ENCODE measurements around the gene ST6GALNAC3.

Gene ST6GALNAC3

DNA sequence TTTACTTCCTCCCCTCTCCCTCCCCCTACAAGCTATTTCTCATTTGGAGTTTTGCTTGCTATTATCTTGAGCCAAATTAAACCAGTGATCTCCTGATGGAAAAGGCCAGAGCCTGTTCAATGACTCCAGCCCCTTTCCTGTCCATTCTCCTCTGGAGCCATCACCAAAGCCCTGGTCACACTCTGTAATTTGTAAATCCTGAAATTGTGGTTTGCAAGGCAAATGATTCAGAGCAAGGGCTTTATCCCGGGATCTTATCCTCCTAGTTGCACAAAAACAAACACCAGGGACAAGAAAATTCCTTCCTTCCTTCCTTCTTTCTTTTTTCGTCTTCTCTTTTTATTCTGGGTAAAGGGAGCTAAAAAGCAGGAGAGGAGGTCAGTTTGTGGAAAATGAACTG is 426.6 kb downstream of the ST6GALNAC3 start:
- Histone ChIP-seq H3K9ac (ENCODE audit: low read depth, low read length) (peak overlapping the region; percentile 72; the same call in 1 of the 2 replicates), H3K4me3 (ENCODE audit: low read length) (peak overlapping the region; percentile 18; the same call in 1 of the 2 replicates), H3K27me3 (ENCODE audit: insufficient read depth, low read length) (no peaks in the 10 kb centered on the region), H3K27ac (ENCODE audit: low read length) (peak overlapping the region; percentile 78), H3K36me3 (ENCODE audit: insufficient read depth, low read depth, low read length) (no peaks in the 10 kb centered on the region), H3K9me3 (ENCODE audit: insufficient read depth, low read depth, low read length) (no peaks in the 10 kb centered on the region), H3K4me1 (ENCODE audit: insufficient read depth, low read length) (peaks cover 41% of the 10 kb centered on the region)

DNA sequence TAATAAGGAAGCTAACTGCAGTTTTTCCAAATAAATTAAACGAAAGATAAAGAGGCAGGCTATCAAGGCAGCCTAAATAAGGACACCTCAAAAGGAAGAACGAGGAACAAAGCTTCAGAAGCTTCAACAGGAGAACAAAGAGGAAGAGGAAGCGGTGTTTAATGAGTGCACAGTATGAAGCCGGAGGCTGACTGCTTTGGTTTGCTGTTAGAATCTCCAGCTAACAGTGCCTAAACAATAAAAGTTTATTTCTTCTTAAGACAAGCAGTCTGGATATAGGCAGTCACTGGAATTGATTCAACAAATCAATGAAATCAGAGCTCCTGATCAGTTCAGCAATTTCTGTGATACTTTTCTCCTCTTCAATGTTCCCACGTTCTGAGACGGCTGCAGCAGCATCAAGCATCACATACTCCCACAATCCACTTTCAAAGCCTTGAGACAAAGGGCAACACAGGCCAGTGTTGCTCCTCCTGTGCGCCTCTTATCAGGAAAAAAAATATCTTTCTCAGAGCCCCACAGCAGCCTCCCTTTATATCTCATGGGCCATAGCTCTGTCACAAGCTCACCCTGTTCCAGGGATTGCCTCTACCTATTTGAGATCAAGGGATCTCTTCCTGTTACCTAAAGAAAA is 427.2 kb downstream of the ST6GALNAC3 start:
- no peaks in the 10 kb centered on the region for H3K27me3 ChIP-seq (ENCODE audit: insufficient read depth, low read length)
- peaks cover 41% of the 10 kb centered on the region for H3K4me1 ChIP-seq (ENCODE audit: insufficient read depth, low read length)
- H3K4me3 ChIP-seq (ENCODE audit: low read length) = peak overlapping the region; percentile 18; the same call in 1 of the 2 replicates
- H3K9me3 ChIP-seq (ENCODE audit: insufficient read depth, low read depth, low read length) = no peaks in the 10 kb centered on the region
- H3K27ac ChIP-seq (ENCODE audit: low read length) = peak overlapping the region; percentile 78
- H3K36me3 ChIP-seq (ENCODE audit: insufficient read depth, low read depth, low read length) = no peaks in the 10 kb centered on the region
- H3K9ac ChIP-seq (ENCODE audit: low read depth, low read length) = peak overlapping the region; percentile 72; the same call in 1 of the 2 replicates

- peak overlapping the region; percentile 78 for H3K27ac ChIP-seq (ENCODE audit: low read length)
- H3K27me3 ChIP-seq (ENCODE audit: insufficient read depth, low read length) = no peaks in the 10 kb centered on the region
- no peaks in the 10 kb centered on the region for H3K9me3 ChIP-seq (ENCODE audit: insufficient read depth, low read depth, low read length)
- peaks cover 41% of the 10 kb centered on the region for H3K4me1 ChIP-seq (ENCODE audit: insufficient read depth, low read length)
- H3K4me3 ChIP-seq (ENCODE audit: low read length) = no peak overlapping the region
- H3K36me3 ChIP-seq (ENCODE audit: insufficient read depth, low read depth, low read length) = no peaks in the 10 kb centered on the region
- H3K9ac ChIP-seq (ENCODE audit: low read depth, low read length) = peak overlapping the region; percentile 72; the same call in 1 of the 2 replicates
These were observed 428.6 kb downstream of the ST6GALNAC3 start for GRCh38 chr1:76503100-76503499.

DNA sequence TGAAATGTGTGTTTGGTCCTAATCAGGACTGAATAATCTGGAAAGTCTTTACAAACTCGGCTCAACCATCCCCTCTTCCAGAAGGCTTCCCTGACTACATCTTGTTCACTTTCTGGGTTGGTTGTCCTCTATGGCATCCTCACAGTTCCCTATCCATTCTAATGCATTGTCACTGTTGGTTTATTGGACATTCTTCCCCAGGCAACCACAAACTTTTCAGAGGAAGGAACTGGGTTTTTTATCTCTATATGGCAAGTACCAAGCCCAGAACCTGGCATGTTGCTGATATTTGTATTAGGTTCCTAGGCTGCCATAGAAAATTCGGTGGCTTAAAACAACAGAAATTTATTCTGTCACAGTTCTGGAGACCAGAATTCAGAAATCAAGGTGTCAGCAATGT is 429.2 kb downstream of the ST6GALNAC3 start:
- Histone ChIP-seq H3K9ac (ENCODE audit: low read depth, low read length) (peak overlapping the region; percentile 51; the same call in 1 of the 2 replicates), H3K27ac (ENCODE audit: low read length) (peak overlapping the region; percentile 45), H3K9me3 (ENCODE audit: insufficient read depth, low read depth, low read length) (no peaks in the 10 kb centered on the region), H3K4me1 (ENCODE audit: insufficient read depth, low read length) (peaks cover 41% of the 10 kb centered on the region), H3K4me3 (ENCODE audit: low read length) (no peak overlapping the region), H3K27me3 (ENCODE audit: insufficient read depth, low read length) (no peaks in the 10 kb centered on the region), H3K36me3 (ENCODE audit: insufficient read depth, low read depth, low read length) (no peaks in the 10 kb centered on the region)

GRCh38 chr1:76507376-76507775 is 432.8 kb downstream of the ST6GALNAC3 start:
- Histone ChIP-seq H3K9ac (ENCODE audit: low read depth, low read length) (no peak overlapping the region), H3K4me1 (ENCODE audit: insufficient read depth, low read length) (peaks cover 23% of the 10 kb centered on the region), H3K36me3 (ENCODE audit: insufficient read depth, low read depth, low read length) (no peaks in the 10 kb centered on the region), H3K4me3 (ENCODE audit: low read length) (no peak overlapping the region), H3K27me3 (ENCODE audit: insufficient read depth, low read length) (no peaks in the 10 kb centered on the region), H3K9me3 (ENCODE audit: insufficient read depth, low read depth, low read length) (no peaks in the 10 kb centered on the region), H3K27ac (ENCODE audit: low read length) (no peak overlapping the region)

- Histone ChIP-seq H3K27ac (ENCODE audit: low read length) (no peak overlapping the region), H3K27me3 (ENCODE audit: insufficient read depth, low read length) (no peaks in the 10 kb centered on the region), H3K9me3 (ENCODE audit: insufficient read depth, low read depth, low read length) (no peaks in the 10 kb centered on the region), H3K9ac (ENCODE audit: low read depth, low read length) (no peak overlapping the region), H3K4me1 (ENCODE audit: insufficient read depth, low read length) (peaks cover 10% of the 10 kb centered on the region; the same call in 1 of the 2 replicates), H3K4me3 (ENCODE audit: low read length) (no peak overlapping the region), H3K36me3 (ENCODE audit: insufficient read depth, low read depth, low read length) (no peaks in the 10 kb centered on the region)
These were observed 434.3 kb downstream of the ST6GALNAC3 start for GRCh38 chr1:76508871-76509270.

DNA sequence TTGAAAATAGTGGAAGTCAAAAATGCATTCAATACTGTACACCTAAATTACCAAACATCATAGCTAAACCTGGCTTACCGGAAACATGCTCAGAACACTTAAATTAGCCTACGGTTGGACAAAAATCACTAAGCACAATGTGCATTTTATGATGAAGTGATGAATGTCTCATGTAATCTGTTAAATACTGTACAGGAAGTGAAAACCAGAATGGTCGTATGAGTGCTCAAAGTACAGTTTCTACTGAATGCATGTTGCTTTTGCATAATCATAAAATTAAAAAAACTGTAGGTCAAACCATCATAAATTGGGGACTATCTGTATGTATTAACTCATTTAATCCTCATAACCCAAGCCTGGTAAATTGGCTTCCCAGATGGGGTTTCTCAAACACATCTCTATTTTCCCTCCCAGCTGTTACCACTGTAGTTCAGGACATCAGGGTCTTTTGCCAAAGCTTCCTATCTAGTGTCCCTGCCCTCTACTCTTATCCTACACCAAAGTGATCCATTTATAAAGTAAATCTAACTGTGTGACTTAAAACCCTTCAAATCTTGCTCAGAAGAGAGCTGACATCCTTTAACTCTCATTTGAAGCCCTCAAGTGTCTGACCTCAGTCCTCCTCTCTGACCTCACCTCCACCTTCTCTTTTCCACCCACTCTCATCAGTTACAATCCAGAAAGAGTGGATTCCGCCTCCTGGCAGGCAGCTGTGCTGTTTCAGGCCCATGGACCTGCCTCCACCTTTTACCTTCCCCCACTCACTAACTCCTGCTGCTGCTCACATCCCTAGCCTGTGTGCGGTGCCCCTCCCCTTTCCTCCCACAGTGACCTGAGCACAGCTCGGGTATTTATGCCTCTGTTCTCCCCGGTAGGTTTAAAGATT is 436.4 kb downstream of the ST6GALNAC3 start:
- peak overlapping the region; percentile 35; the same call in 1 of the 2 replicates for H3K9ac ChIP-seq (ENCODE audit: low read depth, low read length)
- peak overlapping the region; percentile 46 for H3K27ac ChIP-seq (ENCODE audit: low read length)
- peaks cover 10% of the 10 kb centered on the region; the same call in 1 of the 2 replicates for H3K4me1 ChIP-seq (ENCODE audit: insufficient read depth, low read length)
- no peaks in the 10 kb centered on the region for H3K9me3 ChIP-seq (ENCODE audit: insufficient read depth, low read depth, low read length)
- no peaks in the 10 kb centered on the region for H3K36me3 ChIP-seq (ENCODE audit: insufficient read depth, low read depth, low read length)
- H3K4me3 ChIP-seq (ENCODE audit: low read length) = peak overlapping the region; percentile 23; the same call in 1 of the 2 replicates
- H3K27me3 ChIP-seq (ENCODE audit: insufficient read depth, low read length) = no peaks in the 10 kb centered on the region

- Histone ChIP-seq H3K9ac (ENCODE audit: low read depth, low read length) (peak overlapping the region; percentile 35; the same call in 1 of the 2 replicates), H3K4me3 (ENCODE audit: low read length) (peak overlapping the region; percentile 23; the same call in 1 of the 2 replicates), H3K4me1 (ENCODE audit: insufficient read depth, low read length) (peaks cover 10% of the 10 kb centered on the region; the same call in 1 of the 2 replicates), H3K27ac (ENCODE audit: low read length) (peak overlapping the region; percentile 46), H3K9me3 (ENCODE audit: insufficient read depth, low read depth, low read length) (no peaks in the 10 kb centered on the region), H3K27me3 (ENCODE audit: insufficient read depth, low read length) (no peaks in the 10 kb centered on the region), H3K36me3 (ENCODE audit: insufficient read depth, low read depth, low read length) (no peaks in the 10 kb centered on the region)
These were observed 437.1 kb downstream of the ST6GALNAC3 start for GRCh38 chr1:76511558-76512179.

DNA sequence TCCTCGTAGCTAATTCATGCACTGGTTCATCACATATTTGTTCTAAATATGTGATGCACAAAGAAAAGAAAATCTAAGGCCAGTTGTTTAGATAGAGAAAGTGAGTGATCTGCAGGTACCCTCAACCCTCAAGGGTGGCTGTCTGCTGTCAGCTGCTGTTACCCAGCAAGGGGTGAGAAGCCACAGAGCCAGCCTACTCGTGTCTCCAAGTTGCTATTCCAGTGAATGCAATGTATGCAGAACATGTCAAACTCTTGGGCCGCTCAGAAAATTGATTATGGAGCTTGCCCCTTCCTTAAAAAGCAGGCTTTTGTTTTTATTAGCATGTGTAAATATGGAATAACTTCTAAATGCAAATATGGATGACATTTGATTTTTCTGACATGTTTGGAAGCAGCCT is 456.4 kb downstream of the ST6GALNAC3 start:
- Histone ChIP-seq H3K27me3 (ENCODE audit: insufficient read depth, low read length) (no peaks in the 10 kb centered on the region), H3K4me1 (ENCODE audit: insufficient read depth, low read length) (no peaks in the 10 kb centered on the region), H3K9ac (ENCODE audit: low read depth, low read length) (no peak overlapping the region), H3K36me3 (ENCODE audit: insufficient read depth, low read depth, low read length) (no peaks in the 10 kb centered on the region), H3K9me3 (ENCODE audit: insufficient read depth, low read depth, low read length) (no peaks in the 10 kb centered on the region), H3K4me3 (ENCODE audit: low read length) (no peak overlapping the region), H3K27ac (ENCODE audit: low read length) (no peak overlapping the region)

- no peaks in the 10 kb centered on the region for H3K27me3 ChIP-seq (ENCODE audit: insufficient read depth, low read length)
- H3K36me3 ChIP-seq (ENCODE audit: insufficient read depth, low read depth, low read length) = no peaks in the 10 kb centered on the region
- H3K9ac ChIP-seq (ENCODE audit: low read depth, low read length) = no peak overlapping the region
- H3K9me3 ChIP-seq (ENCODE audit: insufficient read depth, low read depth, low read length) = no peaks in the 10 kb centered on the region
- H3K27ac ChIP-seq (ENCODE audit: low read length) = no peak overlapping the region
- H3K4me1 ChIP-seq (ENCODE audit: insufficient read depth, low read length) = peaks cover 8% of the 10 kb centered on the region
- H3K4me3 ChIP-seq (ENCODE audit: low read length) = no peak overlapping the region
These were observed 467.1 kb downstream of the ST6GALNAC3 start for GRCh38 chr1:76541618-76542017.

DNA sequence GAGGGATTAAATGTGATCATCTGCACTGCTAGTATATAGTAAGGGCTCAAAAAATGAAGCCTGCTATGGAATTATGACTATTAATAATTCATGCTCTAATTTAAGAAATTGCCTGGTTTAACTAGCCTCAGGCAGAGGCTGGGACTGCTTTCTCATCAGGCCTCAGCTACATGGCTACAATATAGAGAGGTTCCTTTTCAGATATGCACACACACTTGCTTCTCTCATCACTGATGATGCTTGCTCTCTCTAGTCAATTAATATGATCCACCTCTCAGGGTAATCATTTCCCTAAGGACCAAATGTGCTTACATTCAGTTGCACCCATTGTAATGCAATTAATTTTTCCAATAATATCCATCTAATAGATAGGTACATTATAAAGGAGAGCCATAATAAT is 467.8 kb downstream of the ST6GALNAC3 start:
- H3K9me3 ChIP-seq (ENCODE audit: insufficient read depth, low read depth, low read length) = no peaks in the 10 kb centered on the region
- no peak overlapping the region for H3K27ac ChIP-seq (ENCODE audit: low read length)
- no peak overlapping the region for H3K9ac ChIP-seq (ENCODE audit: low read depth, low read length)
- no peaks in the 10 kb centered on the region for H3K36me3 ChIP-seq (ENCODE audit: insufficient read depth, low read depth, low read length)
- no peak overlapping the region for H3K4me3 ChIP-seq (ENCODE audit: low read length)
- no peaks in the 10 kb centered on the region for H3K27me3 ChIP-seq (ENCODE audit: insufficient read depth, low read length)
- H3K4me1 ChIP-seq (ENCODE audit: insufficient read depth, low read length) = peaks cover 8% of the 10 kb centered on the region
